ENCODE measurements around the gene CBR3. TPM values are rescaled to one million over a fixed set of nuclear protein-coding genes. Genes with fewer than 3 reads are reported as not detected.

The CBR3 gene
- total RNA-seq, 1 donor from 2014 or later: 2.8 TPM

GRCh38 chr21:36174780-36175179, 39.9 kb downstream of the CBR3 start:
- no peak overlapping the region for H3K27ac Mint-ChIP-seq (ENCODE audit: unreplicated experiment)

GRCh38 chr21:36175771-36176565, 41.1 kb downstream of the CBR3 start:
- FAIRE-seq (no peak), DNase-seq (ENCODE audit: low read depth) (no peak)
- no peaks in the 10 kb centered on the region for H3K27me3 ChIP-seq (ENCODE audit: insufficient read depth, low read length)
- H3K4me3 ChIP-seq (ENCODE audit: insufficient read depth, low read depth, low read length): no peak overlapping the region
- no peak overlapping the region for H2AFZ ChIP-seq (ENCODE audit: low read depth, low read length)
- H4K20me1 ChIP-seq (ENCODE audit: insufficient read depth, low read length): no peaks in the 10 kb centered on the region
- H3K27me3 Mint-ChIP-seq (ENCODE audit: low read depth, unreplicated experiment): no peaks in the 10 kb centered on the region
- H3K9ac ChIP-seq (ENCODE audit: low read length): no peak overlapping the region
- no peak overlapping the region for H3K4me3 Mint-ChIP-seq (ENCODE audit: unreplicated experiment)
- no peaks in the 10 kb centered on the region for H3K9me3 Mint-ChIP-seq (ENCODE audit: unreplicated experiment)
- peaks cover 3% of the 10 kb centered on the region for H3K4me1 Mint-ChIP-seq (ENCODE audit: low read depth, unreplicated experiment)
- H3K79me2 ChIP-seq (ENCODE audit: insufficient read depth, low read length): peaks cover 6% of the 10 kb centered on the region
- H3K9me3 ChIP-seq (ENCODE audit: insufficient read depth, low read depth, low read length): no peaks in the 10 kb centered on the region
- no peaks in the 10 kb centered on the region for H3K36me3 ChIP-seq (ENCODE audit: insufficient read depth, low read length)
- peaks cover 10% of the 10 kb centered on the region for H3K36me3 Mint-ChIP-seq (ENCODE audit: low read depth, unreplicated experiment)
- H3K27ac Mint-ChIP-seq (ENCODE audit: unreplicated experiment): no peak overlapping the region
- peaks cover 6% of the 10 kb centered on the region for H3K4me1 ChIP-seq (ENCODE audit: insufficient read depth, low read length)
- H3K27ac ChIP-seq (ENCODE audit: low read depth, low read length): no peak overlapping the region
- H3K4me2 ChIP-seq (ENCODE audit: low read length): no peak overlapping the region
- TF ChIP-seq CTCF (IDR thresholded peaks at IDR 0.05; ENCODE audit: insufficient read depth, low read depth, low read length) (no peak), EZH2 (IDR thresholded peaks at IDR 0.05; ENCODE audit: insufficient read depth, low read length) (no peak)

More at GRCh38 chr21:36174780-36175179, 39.9 kb downstream of the CBR3 start:
- Mint-ChIP-seq H3K4me1 (ENCODE audit: low read depth, unreplicated experiment) (peaks cover 3% of the 10 kb centered on the region), H3K4me3 (ENCODE audit: unreplicated experiment) (no peak overlapping the region), H3K9me3 (ENCODE audit: unreplicated experiment) (no peaks in the 10 kb centered on the region), H3K27me3 (ENCODE audit: low read depth, unreplicated experiment) (no peaks in the 10 kb centered on the region), H3K36me3 (ENCODE audit: low read depth, unreplicated experiment) (peaks cover 15% of the 10 kb centered on the region)
- Histone ChIP-seq H3K9me3 (ENCODE audit: insufficient read depth, low read depth, low read length) (no peaks in the 10 kb centered on the region), H4K20me1 (ENCODE audit: insufficient read depth, low read length) (no peaks in the 10 kb centered on the region), H3K4me3 (ENCODE audit: insufficient read depth, low read depth, low read length) (no peak overlapping the region), H3K36me3 (ENCODE audit: insufficient read depth, low read length) (no peaks in the 10 kb centered on the region), H3K27ac (ENCODE audit: low read depth, low read length) (no peak overlapping the region), H3K9ac (ENCODE audit: low read length) (no peak overlapping the region), H3K4me2 (ENCODE audit: low read length) (no peak overlapping the region), H3K79me2 (ENCODE audit: insufficient read depth, low read length) (peaks cover 6% of the 10 kb centered on the region), H2AFZ (ENCODE audit: low read depth, low read length) (no peak overlapping the region), H3K4me1 (ENCODE audit: insufficient read depth, low read length) (peaks cover 6% of the 10 kb centered on the region), H3K27me3 (ENCODE audit: insufficient read depth, low read length) (no peaks in the 10 kb centered on the region)
- FAIRE-seq (no peak), DNase-seq (ENCODE audit: low read depth) (no peak)
- TF ChIP-seq EZH2 (IDR thresholded peaks at IDR 0.05; ENCODE audit: insufficient read depth, low read length) (no peak), CTCF (IDR thresholded peaks at IDR 0.05; ENCODE audit: insufficient read depth, low read depth, low read length) (no peak)

GRCh38 chr21:36178349-36178748, 43.5 kb downstream of the CBR3 start:
- Histone ChIP-seq H3K4me2 (ENCODE audit: low read length) (no peak overlapping the region), H3K9me3 (ENCODE audit: insufficient read depth, low read depth, low read length) (no peaks in the 10 kb centered on the region), H3K9ac (ENCODE audit: low read length) (no peak overlapping the region), H3K4me3 (ENCODE audit: insufficient read depth, low read depth, low read length) (no peak overlapping the region), H3K79me2 (ENCODE audit: insufficient read depth, low read length) (peaks cover 6% of the 10 kb centered on the region), H3K4me1 (ENCODE audit: insufficient read depth, low read length) (no peaks in the 10 kb centered on the region), H3K27me3 (ENCODE audit: insufficient read depth, low read length) (no peaks in the 10 kb centered on the region), H2AFZ (ENCODE audit: low read depth, low read length) (no peak overlapping the region), H3K27ac (ENCODE audit: low read depth, low read length) (no peak overlapping the region), H4K20me1 (ENCODE audit: insufficient read depth, low read length) (peaks cover 9% of the 10 kb centered on the region), H3K36me3 (ENCODE audit: insufficient read depth, low read length) (no peaks in the 10 kb centered on the region)
- FAIRE-seq (no peak), DNase-seq (ENCODE audit: low read depth) (no peak)
- Mint-ChIP-seq H3K9me3 (ENCODE audit: unreplicated experiment) (no peaks in the 10 kb centered on the region), H3K36me3 (ENCODE audit: low read depth, unreplicated experiment) (peaks cover 15% of the 10 kb centered on the region), H3K27me3 (ENCODE audit: low read depth, unreplicated experiment) (no peaks in the 10 kb centered on the region), H3K27ac (ENCODE audit: unreplicated experiment) (no peak overlapping the region), H3K4me1 (ENCODE audit: low read depth, unreplicated experiment) (no peaks in the 10 kb centered on the region), H3K4me3 (ENCODE audit: unreplicated experiment) (no peak overlapping the region)
- TF ChIP-seq CTCF (IDR thresholded peaks at IDR 0.05; ENCODE audit: insufficient read depth, low read depth, low read length): no peak
